GM23248 (cell line): ENCODE data around the gene PTMA. TPM values are rescaled to one million over a fixed set of nuclear protein-coding genes. Genes with fewer than 3 reads are reported as not detected.
A peak's percentile ranks its signal among the peaks of the same experiment; 100 is the strongest.

Experiments
- DNase-seq: peaks from one replicate; pipeline ENCODE4 v3.0.0-alpha.2; 2015
- H2AFZ ChIP-seq: fragments of 200-600 bp; sonication (generic); 2 replicates; pipeline ENCODE4 v1.6.1; 2016; ENCODE audit warnings: antibody characterized with exemption
- H3F3A ChIP-seq: fragments of 200-600 bp; sonication (generic); 2 replicates; pipeline ENCODE4 v1.6.1; 2016; ENCODE audit warnings: mild to moderate bottlenecking, antibody characterized with exemption, mixed run types; ENCODE audit not compliant: insufficient read depth
- H3K27ac ChIP-seq: fragments of 200-600 bp; sonication (generic); 2 replicates; pipeline ENCODE4 v1.5.1; 2016; ENCODE audit warnings: mild to moderate bottlenecking
- H3K27me3 ChIP-seq: fragments of 200-600 bp; sonication (generic); replicated peaks from 2 replicates; pipeline ENCODE4 v1.6.1; 2016; ENCODE audit warnings: mild to moderate bottlenecking; ENCODE audit not compliant: insufficient read depth
- H3K36me3 ChIP-seq: fragments of 200-600 bp; sonication (generic); 2 replicates; pipeline ENCODE4 v1.6.1; 2016; ENCODE audit warnings: low read depth, mild to moderate bottlenecking
- H3K4me1 ChIP-seq: fragments of 200-600 bp; sonication (generic); 2 replicates; pipeline ENCODE4 v1.6.1; 2016; ENCODE audit warnings: mild to moderate bottlenecking; ENCODE audit not compliant: insufficient read depth
- H3K4me2 ChIP-seq: fragments of 200-600 bp; sonication (generic); one replicate; pipeline ENCODE4 v1.6.1; 2016; ENCODE audit warnings: mild to moderate bottlenecking; ENCODE audit not compliant: unreplicated experiment
- H3K4me3 ChIP-seq: fragments of 200-600 bp; sonication (generic); 2 replicates; pipeline ENCODE4 v1.5.1; 2016; ENCODE audit warnings: mild to moderate bottlenecking
- H3K79me2 ChIP-seq: fragments of 200-600 bp; sonication (generic); 2 replicates; pipeline ENCODE4 v1.6.1; 2016; ENCODE audit warnings: mild to moderate bottlenecking; ENCODE audit not compliant: insufficient read depth
- H3K9ac ChIP-seq: fragments of 200-600 bp; sonication (generic); 2 replicates; pipeline ENCODE4 v1.6.1; 2016; ENCODE audit warnings: mild to moderate bottlenecking
- H3K9me2 ChIP-seq: fragments of 200-600 bp; sonication (generic); 2 replicates; pipeline ENCODE4 v1.6.1; 2016; ENCODE audit warnings: mixed run types, mild to moderate bottlenecking, moderate library complexity; ENCODE audit not compliant: insufficient read depth
- H3K9me3 ChIP-seq: fragments of 200-600 bp; sonication (generic); one replicate; pipeline ENCODE4 v1.6.1; 2017; ENCODE audit warnings: low read depth
- H4K20me1 ChIP-seq: fragments of 200-600 bp; sonication (generic); 2 replicates; pipeline ENCODE4 v1.6.0; 2016; ENCODE audit not compliant: insufficient read depth
- EZH2 ChIP-seq: fragments of 200-600 bp; sonication (generic); IDR thresholded peaks from 2 replicates; pipeline ENCODE4 v1.6.1; 2018; ENCODE audit warnings: antibody characterized with exemption, mild to moderate bottlenecking; ENCODE audit not compliant: insufficient read depth, poor library complexity, severe bottlenecking
- EZH2phosphoT487 ChIP-seq: fragments of 200-600 bp; sonication (generic); IDR thresholded peaks from 2 replicates; pipeline ENCODE4 v1.6.1; 2018; ENCODE audit warnings: antibody characterized with exemption, moderate library complexity, mild to moderate bottlenecking, low read depth; ENCODE audit not compliant: insufficient read depth
- WGBS, 2 experiments: methylation state at CpG; one replicate each; pipeline ENCODE4 v1.1.6; 2015 to 2017; ENCODE audit warnings: low lambda C conversion rate in 2 of 2, low coverage in 1 of 2; ENCODE audit errors: missing lambda C conversion rate in 2 of 2; 5-methylcytosine and 5-hydroxymethylcytosine counted together
- in situ Hi-C: fragments of 300-500 bp; cut with MboI; formaldehyde crosslinking; loops from 2 replicates; pipeline ENCODE4 v1.15.0; 2020
- polyA plus RNA-seq: library from polyadenylated mRNA; unstranded; fragments of >200 nt; fragmentation: Nextera tagmentation; extraction: Ambion mirVana; gene quantifications from 2 replicates; pipeline ENCODE4 v1.2.1, GENCODE V29; 2016
- total RNA-seq: library from RNA; depleted of rRNA; stranded (reverse); fragments of >200 nt; shearing (Covaris generic); gene quantifications from 2 replicates; pipeline ENCODE4 v1.2.3, GENCODE V29; 2014

Gene PTMA
- total and polyA plus RNA-seq, 2 experiments from 2014 or later: 318 to 570 TPM

- Histone ChIP-seq H3K9me2 (no peaks in the 10 kb centered on the region), H3K4me2 (no peak overlapping the region), H3K27ac (no peak overlapping the region), H3F3A (no peaks in the 10 kb centered on the region), H3K4me1 (peaks cover 6% of the 10 kb centered on the region; the same call in 1 of the 2 replicates), H3K79me2 (no peaks in the 10 kb centered on the region), H3K36me3 (no peaks in the 10 kb centered on the region), H3K9ac (no peak overlapping the region), H4K20me1 (no peaks in the 10 kb centered on the region), H3K27me3 (no peaks in the 10 kb centered on the region), H3K4me3 (no peak overlapping the region), H3K9me3 (no peaks in the 10 kb centered on the region), H2AFZ (no peak overlapping the region)
- no peak for DNase-seq
- TF ChIP-seq EZH2 (no peak), EZH2phosphoT487 (no peak)
- WGBS, 2 experiments: 84 to 85% methylated on average over 15 of the region's 15 CpGs
- in situ Hi-C loops: no loop called here
Measured at GRCh38 chr2:231689124-231689893, 19.0 kb upstream of the PTMA start.

GRCh38 chr2:231691251-231691772 is 17.0 kb upstream of the PTMA start:
- Histone ChIP-seq H3K79me2 (no peaks in the 10 kb centered on the region), H3K4me2 (no peak overlapping the region), H3F3A (peaks cover 9% of the 10 kb centered on the region), H3K36me3 (no peaks in the 10 kb centered on the region), H3K4me3 (no peak overlapping the region), H4K20me1 (no peaks in the 10 kb centered on the region), H2AFZ (no peak overlapping the region), H3K9me3 (no peaks in the 10 kb centered on the region), H3K27me3 (no peaks in the 10 kb centered on the region), H3K9me2 (no peaks in the 10 kb centered on the region), H3K4me1 (peaks cover 17% of the 10 kb centered on the region), H3K9ac (no peak overlapping the region), H3K27ac (no peak overlapping the region)
- TF ChIP-seq EZH2phosphoT487 (no peak), EZH2 (no peak)
- in situ Hi-C loops: no loop called here
- 56 to 66% methylated on average over 9 of the region's 9 CpGs for WGBS, 2 experiments
- no peak for DNase-seq

GRCh38 chr2:231692847-231693246 is 15.5 kb upstream of the PTMA start:
- Histone ChIP-seq H4K20me1 (no peaks in the 10 kb centered on the region), H3K27me3 (no peaks in the 10 kb centered on the region), H3F3A (peaks cover 22% of the 10 kb centered on the region), H3K9ac (no peak overlapping the region), H3K4me2 (no peak overlapping the region), H3K36me3 (no peaks in the 10 kb centered on the region), H2AFZ (no peak overlapping the region), H3K4me1 (peaks cover 22% of the 10 kb centered on the region), H3K79me2 (no peaks in the 10 kb centered on the region), H3K9me2 (no peaks in the 10 kb centered on the region), H3K27ac (no peak overlapping the region), H3K9me3 (no peaks in the 10 kb centered on the region), H3K4me3 (no peak overlapping the region)
- in situ Hi-C loops: no loop called here
- no peak for DNase-seq
- TF ChIP-seq EZH2phosphoT487: no peak
- TF ChIP-seq EZH2: no peak
- WGBS, 2 experiments: 97 to 98% methylated on average over 13 of the region's 13 CpGs

- Histone ChIP-seq H3K4me3 (no peak overlapping the region), H3K4me1 (peaks cover 25% of the 10 kb centered on the region), H3K9ac (no peak overlapping the region), H3K36me3 (no peaks in the 10 kb centered on the region), H4K20me1 (no peaks in the 10 kb centered on the region), H3K9me2 (no peaks in the 10 kb centered on the region), H2AFZ (no peak overlapping the region), H3K4me2 (no peak overlapping the region), H3K27ac (no peak overlapping the region), H3K9me3 (no peaks in the 10 kb centered on the region), H3K79me2 (no peaks in the 10 kb centered on the region), H3K27me3 (no peaks in the 10 kb centered on the region), H3F3A (peaks cover 23% of the 10 kb centered on the region)
- DNase-seq: peak; percentile 59
- TF ChIP-seq EZH2phosphoT487 (no peak), EZH2 (no peak)
- in situ Hi-C loops: no loop called here
- WGBS, 2 experiments: 46% methylated on average over 7 of the region's 7 CpGs
Measured at GRCh38 chr2:231693956-231694355, 14.4 kb upstream of the PTMA start.
